Keratinocyte (primary cell): ENCODE results near the gene EXOC6B. TPM values are rescaled to one million over a fixed set of nuclear protein-coding genes. Genes with fewer than 3 reads are reported as not detected.

ENCODE experiments used
- DNase-seq: peaks from one replicate; pipeline ENCODE4 v3.0.0-alpha.2; 2011; ENCODE audit warnings: low read depth, missing footprints, low spot score
- FAIRE-seq: peaks from 2 replicates; lab custom pipeline; 2011; peaks lifted over from hg19 to GRCh38; lab: Jason Lieb, UNC
- H2AFZ ChIP-seq: 2 replicates; pipeline ENCODE4 v1.6.0; 2012; ENCODE audit warnings: low read length, control low read depth, inconsistent platforms; ENCODE audit not compliant: control insufficient read depth
- H3K27ac ChIP-seq: 2 replicates; pipeline ENCODE4 v1.5.1; 2011; ENCODE audit warnings: low read length; ENCODE audit not compliant: control insufficient read depth, insufficient read depth
- H3K27me3 ChIP-seq: 3 replicates; pipeline ENCODE4 v1.6.0; 2011; ENCODE audit warnings: low read length; ENCODE audit not compliant: control insufficient read depth, insufficient read depth; ENCODE audit errors: extremely low read depth
- H3K36me3 ChIP-seq, 2 experiments: 2 replicates in 1 of 2; 3 replicates in 1 of 2; pipeline ENCODE4 v1.5.1; 2011; ENCODE audit warnings: low read length in 2 of 2, mild to moderate bottlenecking in 1 of 2; ENCODE audit not compliant: control insufficient read depth in 2 of 2, insufficient read depth in 2 of 2; ENCODE audit errors: extremely low read depth in 1 of 2
- H3K4me1 ChIP-seq: 3 replicates; pipeline ENCODE4 v1.5.1; 2011; ENCODE audit warnings: low read length; ENCODE audit not compliant: control insufficient read depth, insufficient read depth; ENCODE audit errors: extremely low read depth
- H3K4me2 ChIP-seq: 3 replicates; pipeline ENCODE4 v1.6.0; 2011; ENCODE audit warnings: low read depth, low read length; ENCODE audit not compliant: control insufficient read depth, insufficient read depth; ENCODE audit errors: extremely low read depth
- H3K4me3 ChIP-seq, 3 experiments: fragments of 200-600 bp in 1 of 3; sonication (generic) in 1 of 3; 2 replicates in 2 of 3; 3 replicates in 1 of 3; pipeline ENCODE4 v1.5.1; 2011 to 2016; ENCODE audit warnings: low read length in 3 of 3, mild to moderate bottlenecking in 3 of 3, control low read depth in 2 of 3, inconsistent platforms in 1 of 3, low read depth in 1 of 3, mixed read lengths in 1 of 3, mixed run types in 1 of 3, moderate library complexity in 1 of 3; ENCODE audit not compliant: control insufficient read depth in 2 of 3, insufficient read depth in 2 of 3; ENCODE audit errors: extremely low read depth in 1 of 3
- H3K79me2 ChIP-seq: 2 replicates; pipeline ENCODE4 v1.6.0; 2012; ENCODE audit warnings: low read length; ENCODE audit not compliant: control insufficient read depth, insufficient read depth
- H3K9ac ChIP-seq: 3 replicates; pipeline ENCODE4 v1.6.0; 2011; ENCODE audit warnings: low read length; ENCODE audit not compliant: control insufficient read depth, insufficient read depth; ENCODE audit errors: extremely low read depth
- H3K9me1 ChIP-seq: 3 replicates; pipeline ENCODE4 v1.6.0; 2011; ENCODE audit warnings: low read length; ENCODE audit not compliant: control insufficient read depth, insufficient read depth; ENCODE audit errors: extremely low read depth
- H3K9me3 ChIP-seq: 2 replicates; pipeline ENCODE4 v1.5.1; 2012; ENCODE audit warnings: low read depth, low read length; ENCODE audit not compliant: control insufficient read depth
- H4K20me1 ChIP-seq: 3 replicates; pipeline ENCODE4 v1.6.0; 2011; ENCODE audit warnings: low read length; ENCODE audit not compliant: control insufficient read depth, insufficient read depth; ENCODE audit errors: extremely low read depth
- CTCF ChIP-seq, 3 experiments: IDR thresholded peaks in 1 of 3; conservative IDR thresholded peaks in 1 of 3; optimal IDR thresholded peaks in 1 of 3; 2 replicates in 2 of 3; 3 replicates in 1 of 3; pipeline versions ENCODE3 to v1.5.1; 2011; ENCODE audit warnings: low read length in 3 of 3, mild to moderate bottlenecking in 3 of 3, moderate library complexity in 2 of 3, control low read depth in 1 of 3, inconsistent platforms in 1 of 3; ENCODE audit not compliant: insufficient read depth in 2 of 3; ENCODE audit errors: extremely low read depth in 1 of 3
- EZH2 ChIP-seq: IDR thresholded peaks from one replicate; pipeline ENCODE4 v1.6.1; 2012; ENCODE audit warnings: inconsistent platforms, mild to moderate bottlenecking, low read length, moderate library complexity
- dilution Hi-C: fragments of 300-500 bp; cut with MboI; formaldehyde crosslinking; loops from one replicate; pipeline ENCODE4 v1.7.0; 2020; ENCODE audit warnings: low sequenced_read_pairs; ENCODE audit not compliant: extremely low pct_ligation_motif_present
- polyA plus RNA-seq, 5 experiments: library from polyadenylated mRNA; depleted of rRNA in 3 of 5; stranded (reverse) in 3 of 5; stranded (forward) in 1 of 5; unstranded in 1 of 5; fragments of >200 nt; gene quantifications; 1 replicate in 1 of 5; 2 replicates in 3 of 5; 3 replicates in 1 of 5; pipeline versions ENCODE4 v1.2.1 to v1.2.3, GENCODE V29; 2011 to 2012; ENCODE audit warnings: missing spikeins in 2 of 5, low read depth in 1 of 5, low replicate concordance in 1 of 5

EXOC6B gene
- polyA plus RNA-seq, 1 donor (not counting 4 experiments of a cell fraction or from before 2014, with no cell fraction given) = 37.3 TPM

GRCh38 chr2:72367530-72368225, 458.2 kb downstream of the EXOC6B start:
- H3K9me1 ChIP-seq = no peaks in the 10 kb centered on the region
- H4K20me1 ChIP-seq = peaks cover 3% of the 10 kb centered on the region
- H3K27ac ChIP-seq = no peak overlapping the region
- FAIRE-seq (peak; percentile 94), DNase-seq (peak; percentile 85)
- TF ChIP-seq CTCF (optimal IDR thresholded peaks at IDR 0.05 in 1 of 3, IDR thresholded peaks at IDR 0.05 in 1 of 3, conservative IDR thresholded peaks at IDR 0.05 in 1 of 3; ENCODE audit: extremely low read depth in 1 of 3, insufficient read depth in 2 of 3, low read length in 3 of 3) (peak; percentile 72 to 90 (median 79)), EZH2 (no peak)
- no peaks in the 10 kb centered on the region for H3K36me3 ChIP-seq
- H3K4me3 ChIP-seq = no peak overlapping the region
- H2AFZ ChIP-seq = no peak overlapping the region
- no peaks in the 10 kb centered on the region for H3K79me2 ChIP-seq
- no peak overlapping the region for H3K9ac ChIP-seq
- H3K27me3 ChIP-seq = no peaks in the 10 kb centered on the region
- H3K4me2 ChIP-seq = no peak overlapping the region
- peaks cover 6% of the 10 kb centered on the region for H3K4me1 ChIP-seq
- no peaks in the 10 kb centered on the region for H3K9me3 ChIP-seq
- dilution Hi-C loops = no loop called here

- no peaks in the 10 kb centered on the region for H3K9me3 ChIP-seq
- H3K9me1 ChIP-seq = no peaks in the 10 kb centered on the region
- H4K20me1 ChIP-seq = peaks cover 3% of the 10 kb centered on the region
- DNase-seq = no peak
- H3K4me3 ChIP-seq = no peak overlapping the region
- no peaks in the 10 kb centered on the region for H3K36me3 ChIP-seq
- H2AFZ ChIP-seq = no peak overlapping the region
- no peaks in the 10 kb centered on the region for H3K27me3 ChIP-seq
- TF ChIP-seq EZH2 (no peak), CTCF (optimal IDR thresholded peaks at IDR 0.05 in 1 of 3, IDR thresholded peaks at IDR 0.05 in 1 of 3, conservative IDR thresholded peaks at IDR 0.05 in 1 of 3; ENCODE audit: extremely low read depth in 1 of 3, insufficient read depth in 2 of 3, low read length in 3 of 3) (no peak)
- H3K4me1 ChIP-seq = peaks cover 6% of the 10 kb centered on the region
- FAIRE-seq = no peak
- H3K4me2 ChIP-seq = no peak overlapping the region
- no peak overlapping the region for H3K9ac ChIP-seq
- no peak overlapping the region for H3K27ac ChIP-seq
- dilution Hi-C loops = no loop called here
- H3K79me2 ChIP-seq = no peaks in the 10 kb centered on the region
Measured at GRCh38 chr2:72363406-72363805, 462.4 kb downstream of the EXOC6B start.
